ENCODE measurements around the gene ARHGAP5.

GRCh38 chr14:32200368-32201192 is 123.5 kb downstream of the ARHGAP5 start:
- TF ChIP-seq CTCF (IDR thresholded peaks at IDR 0.05), result no peak
- no peak for TF ChIP-seq POLR2AphosphoS5 (IDR thresholded peaks at IDR 0.05)
- TF ChIP-seq EP300 (IDR thresholded peaks at IDR 0.05), result no peak
- TF ChIP-seq POLR2A (IDR thresholded peaks at IDR 0.05), result no peak
